Measurements from ENCODE around the gene FAM3B. TPM values are rescaled to one million over a fixed set of nuclear protein-coding genes. Genes with fewer than 3 reads are reported as not detected.

The FAM3B gene
- polyA plus RNA-seq, 1 donor from 2014 or later: not detected

DNA sequence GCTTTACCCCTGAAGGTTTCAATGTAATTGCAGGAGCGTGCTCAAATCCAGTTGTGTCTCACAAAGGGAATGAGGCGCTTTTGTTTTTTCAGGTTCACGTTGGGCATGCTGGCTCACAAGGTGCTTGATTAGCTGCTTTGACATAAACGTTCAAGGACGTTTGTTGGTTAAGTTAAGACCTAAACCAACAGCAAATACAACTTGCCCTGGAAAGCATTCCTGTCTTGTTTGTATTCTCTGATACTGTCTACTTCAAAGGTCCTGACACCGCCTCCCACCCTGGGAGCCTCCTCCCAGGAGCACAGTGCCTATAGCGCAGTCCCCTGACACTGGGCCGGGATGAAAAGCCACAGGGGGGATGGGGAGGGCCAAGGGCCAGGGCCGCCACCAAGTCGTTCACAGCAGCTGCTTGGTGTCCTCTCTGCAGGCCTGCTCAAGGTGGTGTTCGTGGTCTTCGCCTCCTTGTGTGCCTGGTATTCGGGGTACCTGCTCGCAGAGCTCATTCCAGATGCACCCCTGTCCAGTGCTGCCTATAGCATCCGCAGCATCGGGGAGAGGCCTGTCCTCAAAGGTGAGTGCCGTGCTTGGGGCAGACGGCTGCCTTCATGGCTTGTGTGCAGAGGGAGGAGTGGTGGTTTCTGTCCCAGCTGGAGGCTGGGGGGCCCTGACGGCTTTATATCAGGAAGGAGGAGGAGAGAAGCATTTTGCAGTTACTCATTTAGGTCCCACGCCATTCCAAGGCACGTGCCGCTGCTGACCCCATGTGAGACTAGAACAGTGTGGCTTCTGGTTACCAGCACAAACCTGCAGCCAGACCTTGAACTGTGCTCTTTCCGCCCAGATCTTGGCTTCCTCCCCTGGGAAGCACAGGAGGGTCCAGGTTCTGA lies 6.1 kb downstream of the FAM3B start:
- no peaks in the 10 kb centered on the region for H3F3A ChIP-seq (ENCODE audit: insufficient read depth, low read length, poor library complexity, severe bottlenecking)
- no peaks in the 10 kb centered on the region for H4K20me1 ChIP-seq (ENCODE audit: insufficient read depth)
- no peak overlapping the region for H3K9ac ChIP-seq (ENCODE audit: low read length)
- TF ChIP-seq EZH2 (IDR thresholded peaks at IDR 0.05; ENCODE audit: borderline replicate concordance, insufficient read depth, low read length, poor library complexity, severe bottlenecking): no peak
- TF ChIP-seq EP300 (conservative IDR thresholded peaks at IDR 0.05; ENCODE audit: poor library complexity, severe bottlenecking): no peak
- no peak for TF ChIP-seq REST (IDR thresholded peaks at IDR 0.05; ENCODE audit: borderline replicate concordance)
- no peak for TF ChIP-seq RAD21 (conservative IDR thresholded peaks at IDR 0.05)
- TF ChIP-seq SMC3 (conservative IDR thresholded peaks at IDR 0.05; ENCODE audit: poor library complexity): no peak
- no peak for TF ChIP-seq POLR2AphosphoS5 (IDR thresholded peaks at IDR 0.05)
- TF ChIP-seq CTCF (IDR thresholded peaks at IDR 0.05; ENCODE audit: poor library complexity, severe bottlenecking): no peak
- TF ChIP-seq TAF1 (IDR thresholded peaks at IDR 0.05; ENCODE audit: low read depth): no peak
- TF ChIP-seq MXI1 (conservative IDR thresholded peaks at IDR 0.05; ENCODE audit: poor library complexity, severe bottlenecking): no peak
- H3K27me3 ChIP-seq (ENCODE audit: insufficient read depth, low read depth, low read length): peaks cover 6% of the 10 kb centered on the region
- no peak overlapping the region for H2AFZ ChIP-seq (ENCODE audit: low read depth, low read length)
- H3K9me3 ChIP-seq (ENCODE audit: low read length): no peaks in the 10 kb centered on the region
- no peak overlapping the region for H3K4me3 ChIP-seq (ENCODE audit: low read length)
- no peaks in the 10 kb centered on the region for H3K9me2 ChIP-seq (ENCODE audit: insufficient read depth, low read length)
- H3K4me2 ChIP-seq (ENCODE audit: low read length): no peak overlapping the region
- no peak overlapping the region for H3K27ac ChIP-seq (ENCODE audit: low read length)
- H3K36me3 ChIP-seq (ENCODE audit: insufficient read depth, low read length): no peaks in the 10 kb centered on the region
- no peaks in the 10 kb centered on the region for H3K79me2 ChIP-seq (replicated peaks; ENCODE audit: insufficient read depth, low read length)

DNA sequence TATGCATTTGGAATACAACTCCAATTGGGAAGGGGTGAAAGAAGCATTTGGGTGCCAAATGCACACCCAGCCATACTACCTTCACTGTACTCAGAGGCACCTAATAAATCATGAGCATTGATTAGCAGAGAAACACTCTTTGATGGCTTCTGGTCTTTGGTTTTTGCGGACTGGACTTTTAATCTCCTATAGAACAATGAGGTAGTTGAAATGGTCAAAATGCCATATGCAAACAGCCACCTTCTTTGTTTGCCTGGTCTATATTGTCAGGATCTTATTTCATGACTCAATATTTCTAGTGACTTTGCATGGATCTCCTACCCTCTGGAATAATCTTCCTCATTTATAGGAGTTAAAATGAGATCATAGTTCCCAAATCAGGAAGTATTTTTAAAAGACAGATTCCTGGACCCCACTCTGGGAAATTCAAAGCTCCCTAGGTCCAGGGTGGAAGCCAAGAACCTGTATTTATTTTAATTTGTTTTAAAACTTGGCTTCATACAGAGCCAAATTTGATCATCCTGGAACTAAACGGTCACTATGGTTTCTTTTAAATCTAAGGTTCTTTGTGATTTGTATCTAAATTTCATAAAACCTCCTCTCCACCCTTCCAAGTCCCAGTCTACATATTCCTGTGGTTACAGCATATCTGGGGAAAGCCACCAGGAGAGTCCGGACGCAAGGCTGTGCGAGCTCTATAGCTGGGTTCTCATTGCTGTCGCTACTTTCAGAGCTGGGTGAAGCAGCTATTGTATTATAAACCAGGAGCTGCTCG lies 8.7 kb downstream of the FAM3B start:
- Histone ChIP-seq H3K36me3 (ENCODE audit: insufficient read depth, low read length) (no peaks in the 10 kb centered on the region), H3K9me3 (ENCODE audit: low read length) (no peaks in the 10 kb centered on the region), H3K79me2 (replicated peaks; ENCODE audit: insufficient read depth, low read length) (no peaks in the 10 kb centered on the region), H3K4me2 (ENCODE audit: low read length) (no peak overlapping the region), H3K27me3 (ENCODE audit: insufficient read depth, low read depth, low read length) (no peaks in the 10 kb centered on the region), H3F3A (ENCODE audit: insufficient read depth, low read length, poor library complexity, severe bottlenecking) (no peaks in the 10 kb centered on the region), H3K4me3 (ENCODE audit: low read length) (no peak overlapping the region), H2AFZ (ENCODE audit: low read depth, low read length) (no peak overlapping the region), H3K27ac (ENCODE audit: low read length) (no peak overlapping the region), H3K9me2 (ENCODE audit: insufficient read depth, low read length) (no peaks in the 10 kb centered on the region), H4K20me1 (ENCODE audit: insufficient read depth) (no peaks in the 10 kb centered on the region), H3K9ac (ENCODE audit: low read length) (no peak overlapping the region)
- TF ChIP-seq SMC3 (conservative IDR thresholded peaks at IDR 0.05; ENCODE audit: poor library complexity) (no peak), EP300 (conservative IDR thresholded peaks at IDR 0.05; ENCODE audit: poor library complexity, severe bottlenecking) (no peak), TAF1 (IDR thresholded peaks at IDR 0.05; ENCODE audit: low read depth) (no peak), CTCF (IDR thresholded peaks at IDR 0.05; ENCODE audit: poor library complexity, severe bottlenecking) (no peak), RAD21 (conservative IDR thresholded peaks at IDR 0.05) (no peak), MXI1 (conservative IDR thresholded peaks at IDR 0.05; ENCODE audit: poor library complexity, severe bottlenecking) (no peak), REST (IDR thresholded peaks at IDR 0.05; ENCODE audit: borderline replicate concordance) (no peak), EZH2 (IDR thresholded peaks at IDR 0.05; ENCODE audit: borderline replicate concordance, insufficient read depth, low read length, poor library complexity, severe bottlenecking) (no peak), POLR2AphosphoS5 (IDR thresholded peaks at IDR 0.05) (no peak)
